Nephron progenitor cell (in vitro differentiated cells): ENCODE results near the gene FIGNL1.

Experiments used
- DNase-seq: peaks from one replicate; pipeline ENCODE4 v3.0.0; 2021
- H3K27ac Mint-ChIP-seq: 2 replicates; pipeline ENCODE4 v1.8.0; 2021; ENCODE audit warnings: mild to moderate bottlenecking, moderate library complexity, mixed read lengths
- H3K27me3 Mint-ChIP-seq: 2 replicates; pipeline ENCODE4 v1.8.0; 2021; ENCODE audit warnings: mild to moderate bottlenecking, low read depth, mixed read lengths; ENCODE audit not compliant: poor library complexity
- H3K36me3 Mint-ChIP-seq: 2 replicates; pipeline ENCODE4 v1.8.0; 2021; ENCODE audit warnings: low read depth, mixed read lengths
- H3K4me1 Mint-ChIP-seq: 2 replicates; pipeline ENCODE4 v1.8.0; 2021; ENCODE audit warnings: mixed read lengths
- H3K4me3 Mint-ChIP-seq: 2 replicates; pipeline ENCODE4 v1.8.0; 2021; ENCODE audit warnings: mild to moderate bottlenecking, moderate library complexity, mixed read lengths
- H3K9me3 Mint-ChIP-seq: 2 replicates; pipeline ENCODE4 v1.8.0; 2021; ENCODE audit warnings: mild to moderate bottlenecking, moderate library complexity, mixed read lengths
- TF ChIP-seq, protein P1 (sequence below): fragments of 200-600 bp; sonication (generic); IDR thresholded peaks from 2 replicates; pipeline ENCODE4 v1.5.0; 2021; ENCODE audit warnings: antibody characterized with exemption

Gene FIGNL1

DNA sequence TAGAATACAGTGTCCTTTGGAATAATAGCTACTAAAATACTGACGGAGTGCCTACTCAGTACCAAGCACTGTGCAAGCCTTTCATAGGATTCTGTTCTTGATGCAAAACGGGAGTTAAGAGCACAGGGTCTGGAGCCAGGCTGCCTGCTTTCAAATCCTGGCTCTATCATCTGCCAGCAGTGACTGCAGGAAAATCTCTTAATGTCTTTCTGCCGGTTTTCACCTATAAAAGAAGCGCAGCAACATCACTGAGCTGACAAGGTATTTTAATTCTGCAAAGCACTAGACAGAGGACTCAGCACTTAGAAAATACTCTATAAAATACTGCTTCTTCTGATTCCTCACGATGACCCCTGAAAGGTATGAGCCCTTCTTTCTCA lies 659 bp downstream of the FIGNL1 start:
- Mint-ChIP-seq H3K4me1 (peaks cover 9% of the 10 kb centered on the region), H3K36me3 (peaks cover 25% of the 10 kb centered on the region), H3K27ac (no peak overlapping the region), H3K9me3 (no peaks in the 10 kb centered on the region), H3K4me3 (peak overlapping the region; percentile 84), H3K27me3 (peaks cover 11% of the 10 kb centered on the region)
- TF ChIP-seq, protein P1, sequence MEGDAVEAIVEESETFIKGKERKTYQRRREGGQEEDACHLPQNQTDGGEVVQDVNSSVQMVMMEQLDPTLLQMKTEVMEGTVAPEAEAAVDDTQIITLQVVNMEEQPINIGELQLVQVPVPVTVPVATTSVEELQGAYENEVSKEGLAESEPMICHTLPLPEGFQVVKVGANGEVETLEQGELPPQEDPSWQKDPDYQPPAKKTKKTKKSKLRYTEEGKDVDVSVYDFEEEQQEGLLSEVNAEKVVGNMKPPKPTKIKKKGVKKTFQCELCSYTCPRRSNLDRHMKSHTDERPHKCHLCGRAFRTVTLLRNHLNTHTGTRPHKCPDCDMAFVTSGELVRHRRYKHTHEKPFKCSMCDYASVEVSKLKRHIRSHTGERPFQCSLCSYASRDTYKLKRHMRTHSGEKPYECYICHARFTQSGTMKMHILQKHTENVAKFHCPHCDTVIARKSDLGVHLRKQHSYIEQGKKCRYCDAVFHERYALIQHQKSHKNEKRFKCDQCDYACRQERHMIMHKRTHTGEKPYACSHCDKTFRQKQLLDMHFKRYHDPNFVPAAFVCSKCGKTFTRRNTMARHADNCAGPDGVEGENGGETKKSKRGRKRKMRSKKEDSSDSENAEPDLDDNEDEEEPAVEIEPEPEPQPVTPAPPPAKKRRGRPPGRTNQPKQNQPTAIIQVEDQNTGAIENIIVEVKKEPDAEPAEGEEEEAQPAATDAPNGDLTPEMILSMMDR, result no peak
- no peak for DNase-seq

DNA sequence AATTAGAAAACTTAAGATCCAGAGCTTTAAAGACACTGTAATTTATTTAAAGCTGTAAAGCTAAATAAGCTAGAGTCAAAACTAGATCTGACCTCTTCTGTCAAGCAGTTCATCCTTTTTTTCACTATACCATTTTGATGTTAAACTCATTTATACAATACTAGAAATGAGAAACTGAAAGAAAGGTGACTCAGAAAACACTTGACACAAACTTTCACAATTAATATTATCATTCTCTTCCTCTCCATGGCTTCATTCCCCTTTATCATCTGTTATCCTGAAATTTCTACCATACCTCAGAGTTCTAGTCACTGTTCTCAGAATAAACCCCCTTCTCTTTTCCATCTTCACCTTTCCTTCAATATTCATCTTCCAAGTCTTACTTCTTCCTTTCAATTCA lies 1.3 kb downstream of the FIGNL1 start:
- Mint-ChIP-seq H3K9me3 (no peaks in the 10 kb centered on the region), H3K27ac (no peak overlapping the region), H3K4me1 (peaks cover 9% of the 10 kb centered on the region), H3K4me3 (peak overlapping the region; percentile 84), H3K36me3 (peaks cover 32% of the 10 kb centered on the region), H3K27me3 (peaks cover 8% of the 10 kb centered on the region)
- TF ChIP-seq, protein P1, result no peak
- DNase-seq, result no peak

DNA sequence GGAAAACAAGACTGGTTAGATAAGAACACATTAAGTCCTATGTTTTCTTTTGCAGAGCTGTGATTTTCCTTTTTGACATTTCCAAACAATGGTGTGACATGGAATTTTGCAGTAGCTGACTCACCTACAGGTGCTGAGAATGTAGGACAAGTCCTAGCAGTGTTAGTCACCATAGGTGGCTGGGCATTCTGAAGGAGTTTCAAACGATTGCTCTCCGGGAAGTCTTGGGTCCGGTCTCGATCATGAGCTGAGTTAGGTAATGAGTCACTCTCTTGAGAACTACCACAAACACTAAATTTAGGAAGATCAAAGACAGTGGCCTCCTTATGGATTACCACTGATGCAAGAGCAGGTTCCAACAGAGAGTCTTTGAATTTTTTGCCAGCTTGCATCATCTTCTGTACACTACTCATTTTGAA lies 3.6 kb downstream of the FIGNL1 start:
- no peak for DNase-seq
- peaks cover 9% of the 10 kb centered on the region for H3K4me1 Mint-ChIP-seq
- no peak overlapping the region for H3K27ac Mint-ChIP-seq
- H3K9me3 Mint-ChIP-seq, result no peaks in the 10 kb centered on the region
- H3K27me3 Mint-ChIP-seq, result no peaks in the 10 kb centered on the region
- peaks cover 45% of the 10 kb centered on the region for H3K36me3 Mint-ChIP-seq
- H3K4me3 Mint-ChIP-seq, result no peak overlapping the region
- TF ChIP-seq, protein P1, result no peak

DNA sequence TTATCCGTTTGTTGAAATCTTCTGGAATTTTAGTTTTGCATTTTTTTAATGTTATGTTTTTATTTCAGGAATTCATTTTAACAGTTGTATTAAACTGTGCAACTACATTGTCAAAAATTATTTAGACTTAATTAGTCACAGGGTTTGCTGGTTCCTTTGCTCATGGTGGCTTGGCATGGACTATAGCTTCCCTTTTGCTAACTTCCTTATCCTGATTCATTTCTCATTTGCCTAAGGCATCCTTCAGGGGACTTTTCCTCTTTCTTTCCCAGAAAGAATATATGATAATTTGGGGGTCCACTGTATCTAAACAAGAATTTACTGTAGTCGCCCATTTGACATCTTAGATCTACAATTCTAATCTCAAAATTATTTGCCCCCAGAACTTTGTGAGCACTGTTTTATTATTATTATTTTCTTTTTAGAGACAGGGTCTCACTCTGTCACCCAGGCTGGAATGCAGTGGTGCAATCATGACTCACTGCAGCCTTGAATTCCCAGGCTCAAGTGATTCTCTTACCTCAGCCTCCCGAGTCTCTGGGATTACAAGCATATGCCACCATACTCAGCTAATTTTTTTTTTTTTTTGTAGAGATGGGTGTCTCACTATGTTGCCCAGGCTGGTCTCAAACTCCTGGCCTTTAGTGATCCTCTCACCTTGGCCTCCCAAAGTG lies 13.9 kb downstream of the FIGNL1 start:
- H3K36me3 Mint-ChIP-seq, result peaks cover 32% of the 10 kb centered on the region
- no peak for DNase-seq
- no peak overlapping the region for H3K4me3 Mint-ChIP-seq

DNA sequence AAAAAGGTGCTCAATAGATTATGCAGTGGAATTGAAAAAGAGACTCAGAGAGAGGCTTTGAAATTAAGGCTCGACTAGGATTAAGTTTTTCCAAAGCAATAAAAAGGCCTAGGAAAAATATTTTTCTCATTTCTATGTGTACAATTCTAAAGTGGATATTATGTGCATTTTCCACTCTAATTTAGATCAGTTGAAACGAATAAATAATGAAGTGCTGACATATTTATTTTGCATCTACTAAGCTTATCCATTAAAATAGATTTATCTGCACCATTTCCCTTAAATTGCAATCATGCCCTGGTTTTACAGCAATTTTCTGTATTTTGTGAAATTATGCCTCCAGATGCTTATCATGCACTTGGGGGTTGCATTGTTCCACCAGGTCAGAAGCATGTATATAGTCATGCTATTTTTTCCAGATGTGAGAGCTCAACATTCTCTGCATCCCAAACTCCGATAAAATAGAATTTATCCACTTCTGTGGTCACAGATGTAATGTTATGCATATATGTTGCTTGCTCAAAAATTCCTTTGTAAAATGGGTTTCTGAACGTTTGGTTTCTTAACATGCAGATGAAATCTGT lies 18.3 kb downstream of the FIGNL1 start:
- Mint-ChIP-seq H3K4me3 (no peak overlapping the region), H3K27ac (no peak overlapping the region), H3K36me3 (peaks cover 6% of the 10 kb centered on the region), H3K9me3 (no peaks in the 10 kb centered on the region), H3K27me3 (peaks cover 3% of the 10 kb centered on the region), H3K4me1 (no peaks in the 10 kb centered on the region)
- TF ChIP-seq, protein P1, result no peak
- DNase-seq, result no peak

More for the DNA sequence above, 13.9 kb downstream of the FIGNL1 start:
- Mint-ChIP-seq H3K9me3 (no peaks in the 10 kb centered on the region), H3K27me3 (no peaks in the 10 kb centered on the region), H3K4me1 (no peaks in the 10 kb centered on the region), H3K27ac (no peak overlapping the region)
- TF ChIP-seq, protein P1, result no peak

DNA sequence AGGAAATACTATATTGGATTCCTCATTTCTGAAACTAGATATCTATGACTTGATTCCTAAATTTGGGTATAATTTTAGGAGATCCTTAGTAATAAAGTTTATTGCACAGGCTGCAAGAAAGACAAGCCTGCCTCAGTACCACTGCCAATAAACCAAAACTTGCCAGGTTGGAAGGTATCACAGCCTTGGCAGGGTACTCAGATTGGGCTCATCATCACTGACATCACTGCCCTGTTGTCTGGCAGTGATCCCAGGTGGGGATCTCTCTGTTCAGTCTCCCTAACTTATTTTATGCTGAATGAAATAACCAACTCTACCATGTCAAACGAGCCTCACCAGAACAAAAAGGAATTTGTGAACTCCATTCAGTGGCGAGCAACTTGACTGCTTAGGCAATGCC lies 18.8 kb downstream of the FIGNL1 start:
- H3K4me1 Mint-ChIP-seq, result no peaks in the 10 kb centered on the region

More for the DNA sequence above, 18.8 kb downstream of the FIGNL1 start:
- TF ChIP-seq, protein P1, result no peak
- peaks cover 3% of the 10 kb centered on the region for H3K36me3 Mint-ChIP-seq
- H3K27me3 Mint-ChIP-seq, result peaks cover 3% of the 10 kb centered on the region
- DNase-seq, result no peak
- H3K4me3 Mint-ChIP-seq, result no peak overlapping the region
- H3K9me3 Mint-ChIP-seq, result no peaks in the 10 kb centered on the region
- no peak overlapping the region for H3K27ac Mint-ChIP-seq
